ENCODE data around the gene LIMCH1. TPM values are rescaled to one million over a fixed set of nuclear protein-coding genes. Genes with fewer than 3 reads are reported as not detected.

Gene LIMCH1
- total RNA-seq, 1 experiment from 2014 or later = 19.7 TPM

- no peak for TF ChIP-seq EZH2phosphoT487 (IDR thresholded peaks at IDR 0.05; ENCODE audit: borderline replicate concordance, low read length)
- Histone ChIP-seq H3K4me1 (ENCODE audit: insufficient read depth, low read length) (no peaks in the 10 kb centered on the region), H3K9me2 (replicated peaks; ENCODE audit: low read length) (no peaks in the 10 kb centered on the region), H3K36me3 (ENCODE audit: low read depth, low read length) (no peaks in the 10 kb centered on the region), H3K9me3 (ENCODE audit: low read length) (no peaks in the 10 kb centered on the region), H3K27ac (ENCODE audit: low read length) (no peak overlapping the region), H3K79me2 (ENCODE audit: low read length) (no peaks in the 10 kb centered on the region), H4K20me1 (ENCODE audit: low read length) (no peaks in the 10 kb centered on the region), H3K4me3 (ENCODE audit: low read length) (no peak overlapping the region), H3K4me2 (ENCODE audit: low read length) (no peak overlapping the region), H3F3A (ENCODE audit: low read length, unreplicated experiment) (no peaks in the 10 kb centered on the region), H3K27me3 (ENCODE audit: low read length) (no peaks in the 10 kb centered on the region), H3K9ac (ENCODE audit: low read length) (no peak overlapping the region), H2AFZ (ENCODE audit: low read length) (no peak overlapping the region)
- CTCF ChIA-PET = no interaction called here
- no TSS peak for BruUV-seq (replicated peaks)
- no peak for DNase-seq
- POLR2A ChIA-PET (ENCODE audit: unreplicated experiment) = no interaction called here
- ATAC-seq = no peak
- intact Hi-C loops (cut with micrococcal nuclease) = no loop called here
These were observed 82.8 kb downstream of the LIMCH1 start for GRCh38 chr4:41620594-41621256.

GRCh38 chr4:41622787-41623186, 84.8 kb downstream of the LIMCH1 start:
- no peaks in the 10 kb centered on the region for H3K9me2 ChIP-seq (replicated peaks; ENCODE audit: low read length)
- H3K79me2 ChIP-seq (ENCODE audit: low read length) = no peaks in the 10 kb centered on the region
- H3K9ac ChIP-seq (ENCODE audit: low read length) = no peak overlapping the region
- no peaks in the 10 kb centered on the region for H4K20me1 ChIP-seq (ENCODE audit: low read length)
- H3K4me1 ChIP-seq (ENCODE audit: insufficient read depth, low read length) = no peaks in the 10 kb centered on the region
- no peaks in the 10 kb centered on the region for H3F3A ChIP-seq (ENCODE audit: low read length, unreplicated experiment)
- no peak overlapping the region for H3K27ac ChIP-seq (ENCODE audit: low read length)
- ChIA-PET CTCF (no interaction called here), POLR2A (ENCODE audit: unreplicated experiment) (no interaction called here)
- no peak overlapping the region for H3K4me2 ChIP-seq (ENCODE audit: low read length)
- no peaks in the 10 kb centered on the region for H3K27me3 ChIP-seq (ENCODE audit: low read length)
- no peak for TF ChIP-seq EZH2phosphoT487 (IDR thresholded peaks at IDR 0.05; ENCODE audit: borderline replicate concordance, low read length)
- no peak for TF ChIP-seq EZH2 (IDR thresholded peaks at IDR 0.05; ENCODE audit: low read length, unreplicated experiment)
- TF ChIP-seq CTCF (conservative IDR thresholded peaks at IDR 0.05; ENCODE audit: low read depth, low read length) = no peak
- ATAC-seq = no peak
- intact Hi-C loops (cut with micrococcal nuclease) = no loop called here
- no peak overlapping the region for H3K4me3 ChIP-seq (ENCODE audit: low read length)
- H3K9me3 ChIP-seq (ENCODE audit: low read length) = no peaks in the 10 kb centered on the region
- no peaks in the 10 kb centered on the region for H3K36me3 ChIP-seq (ENCODE audit: low read depth, low read length)
- DNase-seq = no peak
- H2AFZ ChIP-seq (ENCODE audit: low read length) = no peak overlapping the region
- no TSS peak for BruUV-seq (replicated peaks)

GRCh38 chr4:41624765-41625164, 86.8 kb downstream of the LIMCH1 start:
- intact Hi-C loops (cut with micrococcal nuclease) = no loop called here
- no peaks in the 10 kb centered on the region for H3K27me3 ChIP-seq (ENCODE audit: low read length)
- H3K79me2 ChIP-seq (ENCODE audit: low read length) = no peaks in the 10 kb centered on the region
- POLR2A ChIA-PET (ENCODE audit: unreplicated experiment) = no interaction called here
- H3K4me2 ChIP-seq (ENCODE audit: low read length) = no peak overlapping the region
- H4K20me1 ChIP-seq (ENCODE audit: low read length) = no peaks in the 10 kb centered on the region
- no peaks in the 10 kb centered on the region for H3F3A ChIP-seq (ENCODE audit: low read length, unreplicated experiment)
- BruUV-seq (replicated peaks) = no TSS peak
- no peak overlapping the region for H3K9ac ChIP-seq (ENCODE audit: low read length)
- no peaks in the 10 kb centered on the region for H3K9me3 ChIP-seq (ENCODE audit: low read length)
- H3K9me2 ChIP-seq (replicated peaks; ENCODE audit: low read length) = no peaks in the 10 kb centered on the region
- TF ChIP-seq EZH2 (IDR thresholded peaks at IDR 0.05; ENCODE audit: low read length, unreplicated experiment) (no peak), CTCF (conservative IDR thresholded peaks at IDR 0.05; ENCODE audit: low read depth, low read length) (no peak), EZH2phosphoT487 (IDR thresholded peaks at IDR 0.05; ENCODE audit: borderline replicate concordance, low read length) (no peak)
- ATAC-seq = no peak
- no peak overlapping the region for H3K27ac ChIP-seq (ENCODE audit: low read length)
- DNase-seq = no peak
- H3K4me1 ChIP-seq (ENCODE audit: insufficient read depth, low read length) = no peaks in the 10 kb centered on the region
- CTCF ChIA-PET = no interaction called here
- no peak overlapping the region for H2AFZ ChIP-seq (ENCODE audit: low read length)
- no peak overlapping the region for H3K4me3 ChIP-seq (ENCODE audit: low read length)
- no peaks in the 10 kb centered on the region for H3K36me3 ChIP-seq (ENCODE audit: low read depth, low read length)

Data from PC-3 (cell line).